HG02884 (cell line): ENCODE measurements around the gene PRADC1.

Experiments
- ATAC-seq: cut with Tn5 transposase; IDR thresholded peaks from one replicate; pipeline ENCODE4 v1.9.1; 2021; ENCODE audit warnings: mild to moderate bottlenecking, moderate library complexity; ENCODE audit not compliant: unreplicated experiment

The PRADC1 gene

DNA sequence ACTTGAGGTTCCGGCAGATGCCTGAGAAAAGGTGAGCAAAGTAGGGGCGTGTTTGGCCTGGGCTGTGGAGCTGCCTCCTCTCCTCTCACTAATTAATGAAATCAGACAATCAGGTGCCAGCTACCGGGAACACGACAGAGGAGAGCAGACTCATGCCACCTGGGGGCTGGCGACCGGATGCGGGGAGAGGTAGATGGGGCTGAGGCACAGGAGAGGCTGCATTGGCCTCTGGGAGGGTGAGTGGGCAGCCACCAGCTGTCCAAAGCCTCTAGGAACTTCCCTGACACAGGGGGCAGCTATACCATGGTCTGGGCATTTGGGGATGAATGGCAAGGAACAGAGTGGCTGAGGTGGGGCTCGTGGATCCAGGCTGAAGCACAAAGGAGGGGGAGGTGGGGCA, 26.2 kb upstream of the PRADC1 start:
- no peak for ATAC-seq

DNA sequence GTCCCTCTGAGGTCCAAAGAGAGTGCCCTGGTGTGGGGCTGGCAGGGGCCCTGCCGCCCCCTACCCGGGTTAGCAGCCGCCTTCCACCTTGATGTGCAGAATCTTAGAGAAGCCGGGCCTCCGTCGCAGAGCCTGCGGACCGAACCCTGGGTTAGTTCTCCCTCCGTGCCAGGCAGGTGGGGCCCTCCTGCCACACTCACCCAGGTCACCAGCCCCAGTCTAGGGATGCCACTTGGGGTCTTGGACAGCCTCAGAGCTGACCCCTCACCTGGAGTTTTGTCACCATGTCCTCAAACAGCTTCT, 25.8 kb upstream of the PRADC1 start:
- ATAC-seq = no peak

DNA sequence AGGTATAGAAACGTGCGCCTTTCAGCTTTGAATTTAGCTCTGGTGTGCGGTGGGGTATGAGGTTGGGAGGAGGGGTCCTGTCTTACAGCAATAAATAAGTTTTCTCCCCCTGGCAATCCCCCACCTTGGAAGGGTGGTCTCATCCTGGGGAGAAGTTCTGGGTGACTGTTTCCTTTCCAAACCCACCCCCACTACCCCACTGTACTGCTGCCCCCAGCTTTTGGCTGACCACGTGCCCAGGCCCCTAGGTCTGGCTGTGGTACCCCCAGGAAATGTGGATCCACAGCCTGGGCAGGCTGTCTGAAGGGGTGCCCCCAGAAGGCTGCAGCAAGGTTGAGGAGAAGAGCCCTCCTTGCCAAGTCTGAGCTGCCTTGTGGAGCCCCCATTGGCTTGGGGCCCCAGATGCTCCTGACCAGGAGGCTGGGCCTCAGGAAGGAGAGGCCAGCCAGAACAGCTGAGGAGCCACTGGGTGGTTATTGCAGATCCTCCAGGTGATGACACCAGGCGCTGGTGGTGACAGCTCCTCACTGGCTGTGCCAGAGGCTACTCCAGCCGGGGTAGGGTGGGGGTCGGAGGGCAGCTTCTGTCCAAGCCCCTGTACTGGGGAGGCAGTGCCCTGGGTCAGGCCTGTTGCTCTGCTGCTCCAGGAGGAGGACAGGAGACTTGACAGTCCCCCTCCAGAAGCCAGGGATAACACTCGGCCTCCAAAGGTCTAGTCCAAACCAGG, 25.3 kb upstream of the PRADC1 start:
- ATAC-seq = no peak

DNA sequence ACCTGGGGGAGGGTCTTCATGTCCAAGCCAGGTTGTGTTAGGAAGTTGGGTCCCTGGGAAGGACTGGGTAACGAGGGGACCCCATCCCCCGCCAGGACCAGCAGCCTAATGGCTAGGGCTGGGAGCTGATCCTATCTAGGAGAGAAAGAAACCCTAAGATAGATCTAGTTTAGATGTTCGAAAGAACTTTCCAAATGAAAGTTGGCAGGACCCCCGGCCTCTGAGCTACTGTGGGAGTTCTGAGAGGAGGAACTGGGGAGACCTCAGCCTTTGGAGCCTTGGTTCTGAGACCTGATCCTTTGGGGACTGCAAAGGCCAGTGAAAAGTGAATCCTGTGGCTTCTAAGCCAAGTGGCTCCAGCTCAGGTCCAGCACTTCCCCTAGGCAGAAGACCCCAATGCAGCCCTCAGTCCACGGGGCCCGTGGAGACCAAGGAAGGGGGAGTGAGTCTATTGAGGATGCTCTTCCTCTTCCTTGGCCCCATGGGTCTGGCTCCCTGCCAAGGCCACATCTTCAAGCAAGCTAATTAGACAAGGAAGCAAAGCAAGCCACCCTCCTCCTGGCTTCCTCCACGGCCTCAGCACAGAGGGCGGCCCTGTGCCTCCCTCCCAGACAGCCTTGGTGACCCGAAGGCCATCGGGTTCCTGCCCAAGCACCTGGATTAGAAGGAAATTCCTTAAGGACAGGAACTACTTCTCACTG, 24.5 kb upstream of the PRADC1 start:
- no peak for ATAC-seq

DNA sequence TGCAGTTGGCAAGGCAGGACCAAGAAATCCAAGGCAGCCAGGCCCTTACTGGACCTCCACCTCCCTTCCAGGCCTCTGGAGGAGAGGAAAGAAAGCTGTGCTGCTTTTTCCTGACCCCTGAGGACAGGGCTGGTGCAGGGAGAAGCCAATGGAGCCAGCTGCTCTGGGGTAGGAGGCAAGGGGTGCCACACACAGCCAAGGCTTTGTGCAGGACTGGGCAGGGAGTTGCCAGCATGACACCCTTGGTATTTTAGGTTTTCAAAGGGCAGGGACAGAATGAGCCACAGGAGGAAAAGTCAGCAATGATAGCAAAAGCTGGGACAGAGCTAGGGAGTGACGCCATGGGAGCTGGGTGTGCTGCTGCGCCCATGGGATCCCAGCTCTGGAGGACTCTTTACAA, 24.0 kb upstream of the PRADC1 start:
- ATAC-seq = no peak

DNA sequence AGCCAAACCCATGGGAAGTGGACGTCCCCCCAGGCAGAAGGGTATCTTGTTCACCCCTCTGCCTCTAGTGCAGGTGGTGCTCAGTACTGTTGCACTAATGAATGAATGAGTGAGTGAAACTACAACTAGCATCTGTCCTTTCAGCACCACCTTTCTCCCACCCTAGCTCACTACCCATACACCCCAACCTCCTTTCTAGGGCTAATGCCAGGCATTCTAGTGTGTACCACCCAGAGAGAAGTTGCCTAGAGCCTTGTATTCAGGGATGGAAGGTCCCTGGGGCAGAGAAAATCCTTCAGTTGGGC, 23.5 kb upstream of the PRADC1 start:
- no peak for ATAC-seq

DNA sequence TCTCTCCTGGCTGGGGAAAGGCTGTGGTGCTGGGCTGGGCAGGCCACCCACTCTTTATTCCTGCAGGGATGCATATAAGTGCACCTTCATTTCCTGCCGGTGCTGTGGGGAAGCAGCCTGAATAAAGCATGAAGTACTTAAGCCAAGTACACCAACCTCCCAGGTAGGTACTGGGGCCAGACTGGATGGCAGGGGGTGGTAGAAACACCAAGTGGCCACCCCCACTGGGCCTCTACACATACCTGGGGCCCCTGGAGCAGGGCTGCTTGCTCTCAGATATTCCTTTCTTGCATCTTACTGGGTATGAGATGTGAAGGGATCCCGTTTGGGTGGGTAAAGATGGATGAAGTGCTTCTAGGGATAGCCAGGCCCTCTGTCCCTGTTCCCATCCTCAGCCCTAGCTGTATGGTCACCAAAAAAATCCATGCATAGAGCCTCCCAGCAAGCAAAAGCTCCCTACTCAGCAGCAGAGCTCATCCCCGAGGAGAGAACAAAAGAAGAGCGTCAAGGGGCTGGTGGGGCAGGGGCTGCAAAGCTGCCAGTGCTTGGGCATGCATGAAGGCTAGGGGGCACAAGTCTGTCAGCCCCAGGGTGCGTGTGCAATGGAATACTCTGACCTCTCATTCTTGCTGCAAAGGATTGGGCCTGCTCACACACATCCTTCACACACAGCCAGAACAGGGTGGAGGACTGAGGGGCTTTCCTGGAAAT, 23.0 kb upstream of the PRADC1 start:
- ATAC-seq = no peak

DNA sequence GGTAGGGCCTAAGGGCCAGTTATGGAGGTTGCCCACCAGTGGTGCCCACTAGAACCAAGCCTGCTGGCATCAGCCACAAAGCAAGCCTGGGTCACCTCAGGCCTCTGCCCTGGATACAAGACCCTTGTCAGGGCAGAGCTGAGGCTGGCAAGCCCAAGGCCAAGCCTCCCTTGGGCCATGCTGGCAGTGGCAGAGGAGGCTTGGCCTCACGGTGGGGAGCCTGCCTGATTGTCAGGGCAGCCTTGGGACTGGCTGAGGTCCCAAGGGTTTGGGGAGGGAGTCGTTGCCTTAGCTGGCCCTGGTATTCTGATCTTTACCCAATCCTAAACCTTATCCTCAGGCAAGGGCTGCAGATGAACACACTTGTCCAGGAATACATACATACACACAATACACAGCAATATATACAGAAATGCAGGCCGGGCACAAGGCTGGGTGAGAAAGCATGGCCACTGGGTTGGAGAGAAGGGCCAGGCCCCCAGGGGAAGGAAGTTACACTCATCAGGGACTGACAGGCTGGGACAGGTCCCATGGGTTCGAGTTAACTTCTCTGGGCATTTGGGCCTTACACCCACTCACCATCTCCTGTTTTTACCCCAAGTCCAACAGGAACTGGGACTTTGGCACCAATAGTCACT, 22.1 kb upstream of the PRADC1 start:
- no peak for ATAC-seq

DNA sequence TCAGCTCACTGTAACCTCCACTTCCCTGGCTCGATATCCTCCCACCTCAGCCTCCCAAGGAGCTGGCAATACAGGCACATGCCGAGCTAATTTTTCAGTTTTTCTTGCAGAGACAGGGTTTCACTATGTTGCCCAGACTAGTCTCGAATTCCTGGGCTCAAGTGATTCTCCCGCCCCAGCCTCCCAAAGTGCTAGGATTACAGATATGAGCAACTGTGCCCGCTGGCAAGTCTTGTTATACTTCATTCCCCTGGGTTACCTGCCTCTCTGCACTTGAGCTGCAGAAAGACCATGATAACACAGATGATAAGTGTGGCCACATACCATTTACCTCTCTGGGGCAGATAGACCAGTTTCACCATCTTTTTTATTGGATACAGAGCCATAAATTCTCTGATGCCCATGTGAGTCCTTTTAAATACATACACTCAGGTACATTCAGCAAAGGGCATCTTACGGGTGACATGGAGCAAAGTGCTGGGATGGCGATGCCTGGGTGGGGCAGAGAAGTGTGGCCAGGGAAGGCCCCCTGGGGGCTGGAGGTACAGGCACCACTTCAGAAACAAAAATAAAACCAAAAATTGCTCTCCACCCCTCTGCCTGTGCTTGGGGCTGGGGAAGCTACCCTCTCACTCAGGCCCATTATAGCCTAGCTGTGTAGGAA, 21.4 kb upstream of the PRADC1 start:
- no peak for ATAC-seq

DNA sequence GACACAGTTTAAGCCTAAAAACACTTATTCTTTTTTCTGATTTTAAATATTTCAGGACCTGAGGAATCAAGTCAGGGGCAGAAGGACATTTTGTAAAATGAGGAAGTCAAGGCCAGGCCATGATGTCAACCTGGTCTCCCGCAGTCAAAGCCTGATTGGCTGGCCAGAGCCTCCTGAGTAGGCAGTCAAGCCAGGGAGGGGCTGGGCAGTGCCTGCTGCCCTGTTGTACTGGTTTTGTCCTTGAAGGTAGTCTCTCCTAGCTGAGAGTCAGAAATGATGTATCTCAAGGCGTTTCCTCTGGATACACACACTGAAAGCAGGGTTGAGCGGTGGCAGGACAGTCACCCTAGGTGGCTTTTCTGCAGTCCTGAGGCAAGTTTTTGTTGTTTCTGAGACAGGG, 20.9 kb upstream of the PRADC1 start:
- no peak for ATAC-seq

DNA sequence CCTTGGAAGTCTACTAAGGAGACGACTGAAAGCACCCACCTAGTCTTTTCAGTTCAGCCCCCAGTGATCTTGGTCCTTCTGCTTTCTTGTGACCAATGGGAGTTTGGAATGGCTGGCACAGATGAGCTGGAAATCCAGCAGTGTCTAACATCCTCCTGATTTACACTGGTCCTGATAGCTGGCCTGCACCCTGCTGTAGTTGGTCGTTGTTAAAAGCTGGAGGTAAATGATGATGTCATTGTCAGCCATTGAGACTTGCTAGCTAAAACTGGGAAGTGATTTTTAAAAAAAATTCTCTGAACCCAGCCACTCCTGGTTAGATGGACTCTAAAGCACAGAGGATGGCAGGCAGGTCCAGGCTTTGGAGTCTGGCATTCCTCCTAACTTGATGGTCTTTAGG, 20.4 kb upstream of the PRADC1 start:
- ATAC-seq = no peak

DNA sequence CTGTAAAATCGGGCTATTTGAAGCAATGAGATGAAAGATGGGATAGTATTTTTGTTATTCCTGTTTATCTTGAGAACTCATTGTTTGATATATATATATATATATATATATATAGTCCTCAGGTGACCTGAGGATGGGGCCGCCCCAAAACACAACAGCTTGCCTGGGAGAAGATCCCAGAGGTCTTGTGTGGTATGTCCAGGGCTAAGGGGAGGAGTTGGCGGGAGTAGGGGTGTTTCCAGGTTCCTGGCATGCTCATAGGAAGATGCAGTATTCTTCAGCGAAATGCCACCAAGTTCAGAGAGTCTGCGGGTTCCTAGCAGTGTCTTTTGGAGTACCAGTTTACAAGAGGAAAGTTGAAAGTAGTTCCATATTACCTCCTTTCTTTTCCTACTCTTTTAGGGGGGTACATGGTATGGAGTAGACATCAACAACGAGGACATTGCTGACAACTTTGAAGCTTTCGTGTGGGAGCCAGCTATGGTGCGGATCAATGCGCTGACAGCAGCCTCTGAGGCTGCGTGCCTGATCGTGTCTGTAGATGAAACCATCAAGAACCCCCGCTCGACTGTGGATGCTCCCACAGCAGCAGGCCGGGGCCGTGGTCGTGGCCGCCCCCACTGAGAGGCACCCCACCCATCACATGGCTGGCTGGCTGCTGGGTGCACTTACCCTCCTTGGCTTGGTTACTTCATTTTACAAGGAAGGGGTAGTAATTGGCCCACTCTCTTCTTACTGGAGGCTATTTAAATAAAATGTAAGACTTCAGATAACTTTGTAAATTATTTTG, 19.4 kb upstream of the PRADC1 start:
- ATAC-seq = no peak

DNA sequence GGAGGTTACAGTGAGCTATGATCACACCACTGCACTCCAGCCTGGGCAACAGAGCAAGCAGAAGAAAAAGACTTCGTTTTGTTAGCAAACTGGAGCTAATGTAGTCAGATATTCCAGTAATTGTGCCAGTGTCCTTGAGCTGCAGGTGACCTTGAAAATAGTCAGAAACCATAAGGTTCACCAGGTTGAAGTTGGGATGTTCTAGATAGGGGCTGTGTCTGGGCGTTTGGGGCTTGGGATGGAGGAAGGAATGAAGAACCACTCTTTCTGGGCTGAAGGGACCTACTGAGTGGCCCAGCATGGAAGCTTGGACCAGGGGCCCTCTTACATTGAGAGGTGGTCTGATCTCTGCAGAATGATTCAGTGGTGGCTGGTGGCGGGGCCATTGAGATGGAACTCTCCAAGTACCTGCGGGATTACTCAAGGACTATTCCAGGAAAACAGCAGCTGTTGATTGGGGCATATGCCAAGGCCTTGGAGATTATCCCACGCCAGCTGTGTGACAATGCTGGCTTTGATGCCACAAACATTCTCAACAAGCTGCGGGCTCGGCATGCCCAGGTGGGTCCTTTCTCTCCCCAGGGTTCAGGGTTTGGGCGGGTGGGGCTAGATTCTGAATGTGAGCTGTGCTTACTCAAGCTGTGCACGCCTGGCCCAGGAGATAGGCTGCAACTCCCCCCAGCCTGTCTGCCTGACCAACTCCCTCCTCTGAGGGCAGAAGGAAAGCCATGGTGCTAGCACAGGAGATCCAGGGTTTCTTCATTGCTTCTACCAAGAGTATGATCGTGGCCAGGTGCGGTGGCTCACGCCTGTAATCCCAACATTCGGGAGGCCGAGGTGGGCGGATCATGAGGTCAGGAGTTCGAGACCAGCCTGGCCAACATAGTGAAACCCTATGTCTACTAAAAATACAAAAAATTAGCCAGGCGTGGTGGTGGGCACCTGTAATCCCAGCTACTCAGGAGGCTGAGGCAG, 18.1 kb upstream of the PRADC1 start:
- ATAC-seq = no peak

DNA sequence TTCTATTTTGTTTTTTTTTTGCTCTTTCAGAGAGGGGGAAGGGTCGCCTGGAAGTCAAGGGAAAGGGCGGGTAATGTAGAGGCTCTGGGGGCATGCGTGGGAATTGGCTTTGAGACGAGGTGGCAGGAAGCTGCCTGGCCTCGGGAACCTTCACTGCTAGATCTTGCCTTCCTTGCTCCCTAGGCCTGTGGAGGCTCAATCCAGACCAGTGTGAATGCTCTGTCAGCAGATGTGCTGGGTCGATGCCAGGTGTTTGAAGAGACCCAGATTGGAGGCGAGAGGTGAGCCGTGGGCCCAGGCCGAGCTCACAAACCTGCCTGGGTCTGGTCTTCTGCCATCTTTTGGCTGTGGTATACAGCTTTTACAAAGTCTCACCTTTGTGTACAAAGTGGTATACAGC, 16.6 kb upstream of the PRADC1 start:
- ATAC-seq = no peak

DNA sequence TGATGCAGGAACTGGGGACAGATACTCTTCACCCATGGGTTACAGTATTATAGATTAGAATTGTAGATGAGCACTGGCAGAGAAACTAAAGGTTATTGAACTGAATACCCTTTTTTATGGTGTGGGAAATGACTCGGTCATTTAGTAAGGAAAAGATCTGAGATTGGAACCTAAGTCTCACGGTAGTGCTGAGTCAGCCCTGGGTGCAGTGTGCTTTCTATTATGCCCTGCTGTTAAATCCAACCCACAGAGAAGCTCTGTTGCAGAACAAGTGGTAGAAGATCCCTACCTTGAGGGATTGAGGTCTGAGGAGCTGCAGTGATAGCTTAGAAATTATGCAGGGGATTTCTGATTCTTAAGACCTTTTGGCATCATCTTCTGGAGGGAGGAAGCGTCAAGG, 13.8 kb upstream of the PRADC1 start:
- ATAC-seq = no peak

DNA sequence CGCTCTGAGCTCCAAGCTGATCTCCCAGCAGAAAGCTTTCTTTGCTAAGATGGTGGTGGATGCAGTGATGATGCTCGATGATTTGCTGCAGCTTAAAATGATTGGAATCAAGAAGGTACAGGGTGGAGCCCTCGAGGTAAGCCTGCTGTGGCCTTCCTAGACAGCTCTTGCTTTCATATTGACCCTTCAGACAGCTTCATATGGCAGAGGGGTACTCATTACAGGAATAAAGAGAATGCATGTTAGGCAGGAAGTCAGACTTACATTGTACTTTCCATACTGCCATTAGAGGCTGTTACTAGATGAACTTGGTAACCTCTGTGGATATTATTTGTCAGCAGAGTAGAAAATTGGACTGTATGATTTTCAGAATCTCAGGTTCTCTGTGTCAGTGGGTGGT, 11.5 kb upstream of the PRADC1 start:
- no peak for ATAC-seq

DNA sequence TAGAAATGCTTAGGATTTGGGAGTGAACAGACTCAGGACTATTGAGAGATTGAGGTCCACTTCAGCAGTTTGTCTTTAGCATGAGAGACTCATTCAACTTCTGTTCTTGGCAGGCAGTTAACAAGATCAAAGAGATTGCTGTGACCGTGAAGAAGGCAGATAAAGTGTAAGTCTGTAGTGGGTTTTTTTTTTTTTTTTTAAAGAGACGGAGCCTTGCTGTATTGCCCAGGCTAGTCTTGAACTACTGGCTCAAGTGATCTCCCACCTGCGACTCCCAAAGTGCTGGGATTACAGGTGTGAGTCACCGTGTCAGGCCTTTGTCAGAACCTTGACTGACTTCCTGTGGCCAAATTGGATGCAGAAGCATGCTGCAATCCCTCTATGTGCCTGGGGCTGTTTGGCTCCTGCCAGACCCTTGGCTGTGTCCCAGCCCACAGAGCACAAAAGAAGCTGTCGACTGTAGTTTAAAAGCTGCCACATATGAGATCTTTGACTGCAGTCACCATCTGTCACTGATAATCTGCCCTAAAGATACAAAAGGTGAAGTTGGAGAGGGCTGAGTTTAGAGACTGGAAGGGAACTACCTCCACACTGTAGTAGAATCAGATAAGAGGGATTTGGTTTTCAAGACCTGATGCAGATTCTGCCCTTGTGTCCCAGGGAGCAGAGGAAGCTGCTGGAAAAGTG, 11.0 kb upstream of the PRADC1 start:
- ATAC-seq = no peak

DNA sequence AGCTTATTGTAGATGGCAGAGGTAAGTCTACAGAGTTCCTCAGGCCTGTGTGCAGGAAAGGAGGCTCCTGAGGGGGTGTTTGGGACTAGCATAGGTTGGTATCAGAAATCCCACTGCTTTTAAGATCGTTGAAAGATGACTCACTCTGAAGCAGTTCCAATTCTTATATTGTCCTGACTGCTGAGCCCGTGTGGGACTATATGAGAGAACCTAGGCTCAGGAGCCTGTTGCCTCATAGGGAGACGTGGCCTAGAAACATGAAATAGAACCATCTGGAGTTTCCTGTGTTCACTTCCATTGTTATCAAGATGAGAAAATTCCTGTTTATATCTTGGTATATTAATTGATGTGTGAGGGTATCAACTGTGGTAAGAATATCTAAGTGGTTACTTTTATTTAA, 6.7 kb upstream of the PRADC1 start:
- no peak for ATAC-seq

DNA sequence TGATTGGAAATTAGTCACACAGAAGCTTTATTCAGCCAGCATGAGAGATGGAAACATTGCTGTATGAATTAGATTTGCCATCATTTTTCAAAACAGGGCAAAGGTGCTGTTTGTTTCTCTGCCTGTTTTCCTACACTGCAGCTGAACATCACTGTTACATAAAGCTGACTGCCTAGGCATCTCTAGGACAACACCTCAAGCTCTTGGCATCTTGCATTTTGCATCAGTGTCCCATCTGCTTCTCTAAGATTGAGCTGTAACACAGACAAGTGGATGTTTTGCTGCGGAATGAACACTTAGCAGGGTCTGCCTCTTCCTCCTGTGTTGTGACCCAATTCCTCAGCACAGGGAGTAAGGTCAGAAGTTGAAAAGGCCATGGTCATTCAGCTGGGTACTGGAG, 5.9 kb upstream of the PRADC1 start:
- no peak for ATAC-seq
